ENCODE measurements around the gene PARN.
A peak's percentile ranks its signal among the peaks of the same experiment; 100 is the strongest.

The PARN gene

GRCh38 chr16:14524979-14525378 is 105.1 kb downstream of the PARN start:
- DNase-seq = no peak

GRCh38 chr16:14523632-14524031 is 106.4 kb downstream of the PARN start:
- no peak for DNase-seq

- no peak for DNase-seq
These were observed 107.4 kb downstream of the PARN start for GRCh38 chr16:14522671-14523070.

- DNase-seq = no peak
These were observed 109.3 kb downstream of the PARN start for GRCh38 chr16:14520753-14521152.

GRCh38 chr16:14514967-14515366 is 115.1 kb downstream of the PARN start:
- DNase-seq = no peak

GRCh38 chr16:14513389-14514107 is 116.5 kb downstream of the PARN start:
- DNase-seq = no peak

GRCh38 chr16:14511800-14512135 is 118.3 kb downstream of the PARN start:
- no peak for DNase-seq

- DNase-seq = no peak
These were observed 118.9 kb downstream of the PARN start for GRCh38 chr16:14510939-14511799.

GRCh38 chr16:14510581-14510938 is 119.5 kb downstream of the PARN start:
- no peak for DNase-seq

GRCh38 chr16:14509675-14510132 is 120.4 kb downstream of the PARN start:
- DNase-seq = no peak

GRCh38 chr16:14509055-14509454 is 121.0 kb downstream of the PARN start:
- DNase-seq = peak; percentile 2

GRCh38 chr16:14505846-14506245 is 124.2 kb downstream of the PARN start:
- no peak for DNase-seq

GRCh38 chr16:14502932-14503741 is 126.9 kb downstream of the PARN start:
- no peak for DNase-seq

GRCh38 chr16:14502256-14502875 is 127.7 kb downstream of the PARN start:
- no peak for DNase-seq

- peak; percentile 84 for DNase-seq
These were observed 128.5 kb downstream of the PARN start for GRCh38 chr16:14501331-14502255.

GRCh38 chr16:14500791-14501190 is 129.3 kb downstream of the PARN start:
- peak; percentile 56 for DNase-seq

GRCh38 chr16:14499110-14499509 is 130.9 kb downstream of the PARN start:
- no peak for DNase-seq

GRCh38 chr16:14497245-14498082 is 132.6 kb downstream of the PARN start:
- DNase-seq = no peak

GRCh38 chr16:14496786-14497185 is 133.3 kb downstream of the PARN start:
- DNase-seq = no peak

- DNase-seq = no peak
These were observed 133.9 kb downstream of the PARN start for GRCh38 chr16:14496047-14496770.
